ENCODE results near the gene NREP.

The NREP gene

DNA sequence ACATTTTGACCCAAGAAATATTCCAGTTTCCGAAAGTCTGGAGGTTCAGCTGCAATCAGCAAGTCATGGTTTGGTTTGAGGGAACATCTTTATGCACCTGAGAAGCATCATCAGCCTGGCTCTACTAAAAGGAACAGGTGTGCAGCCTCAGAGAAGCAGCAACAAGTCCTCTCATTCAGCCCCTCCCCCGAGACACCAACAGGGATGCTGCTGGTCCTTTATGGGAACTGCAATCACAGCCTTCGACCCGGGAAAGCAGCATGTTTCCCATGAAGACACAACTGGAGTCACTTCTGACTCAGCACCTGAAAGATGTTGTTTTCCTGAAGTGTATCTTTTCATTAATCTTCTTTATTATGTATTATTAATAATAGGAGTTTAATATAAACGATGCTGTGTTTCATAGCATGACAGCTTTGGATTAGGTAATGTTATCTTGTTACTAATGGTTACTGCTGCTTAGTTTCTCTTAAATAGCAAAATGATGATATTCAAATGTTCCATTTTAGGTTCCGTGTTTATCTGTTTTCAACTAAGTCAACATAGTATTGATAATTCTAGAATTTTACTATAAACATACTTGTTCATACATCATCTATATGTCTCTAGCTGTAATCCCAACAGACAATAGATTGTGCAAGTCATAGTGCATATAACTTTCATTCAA lies 15.6 kb upstream of the NREP start:
- DNase-seq (ENCODE audit: low spot score): no peak

DNA sequence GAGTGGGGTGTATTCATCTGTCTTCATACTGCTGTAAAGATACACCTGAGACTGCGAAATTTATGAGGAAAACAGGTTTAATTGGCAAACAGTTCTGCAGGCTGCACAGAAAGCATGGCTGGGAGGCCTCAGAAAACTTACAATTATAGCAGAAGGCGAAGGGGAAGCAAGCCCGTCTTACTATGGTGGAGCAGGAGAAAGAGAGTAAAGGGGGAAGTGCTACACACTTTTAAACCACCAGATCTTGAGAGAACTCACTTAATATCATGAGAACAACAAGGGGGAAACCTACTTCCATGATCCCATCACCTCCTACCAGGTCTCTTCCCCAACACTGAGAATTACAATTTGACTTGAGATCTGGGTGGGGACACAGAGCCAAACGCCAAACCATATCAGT lies 12.5 kb upstream of the NREP start:
- POLR2A ChIA-PET (ENCODE audit: low non-redundant PET): no interaction called here
- no peak overlapping the region for H3K27ac ChIP-seq
- TF ChIP-seq, protein P1, sequence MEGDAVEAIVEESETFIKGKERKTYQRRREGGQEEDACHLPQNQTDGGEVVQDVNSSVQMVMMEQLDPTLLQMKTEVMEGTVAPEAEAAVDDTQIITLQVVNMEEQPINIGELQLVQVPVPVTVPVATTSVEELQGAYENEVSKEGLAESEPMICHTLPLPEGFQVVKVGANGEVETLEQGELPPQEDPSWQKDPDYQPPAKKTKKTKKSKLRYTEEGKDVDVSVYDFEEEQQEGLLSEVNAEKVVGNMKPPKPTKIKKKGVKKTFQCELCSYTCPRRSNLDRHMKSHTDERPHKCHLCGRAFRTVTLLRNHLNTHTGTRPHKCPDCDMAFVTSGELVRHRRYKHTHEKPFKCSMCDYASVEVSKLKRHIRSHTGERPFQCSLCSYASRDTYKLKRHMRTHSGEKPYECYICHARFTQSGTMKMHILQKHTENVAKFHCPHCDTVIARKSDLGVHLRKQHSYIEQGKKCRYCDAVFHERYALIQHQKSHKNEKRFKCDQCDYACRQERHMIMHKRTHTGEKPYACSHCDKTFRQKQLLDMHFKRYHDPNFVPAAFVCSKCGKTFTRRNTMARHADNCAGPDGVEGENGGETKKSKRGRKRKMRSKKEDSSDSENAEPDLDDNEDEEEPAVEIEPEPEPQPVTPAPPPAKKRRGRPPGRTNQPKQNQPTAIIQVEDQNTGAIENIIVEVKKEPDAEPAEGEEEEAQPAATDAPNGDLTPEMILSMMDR (conservative IDR thresholded peaks at IDR 0.05; ENCODE audit: low read depth): no peak
- CTCF ChIA-PET: no interaction called here
- DNase-seq (ENCODE audit: low spot score): no peak

More for the DNA sequence above, 15.6 kb upstream of the NREP start:
- TF ChIP-seq, protein P1 (conservative IDR thresholded peaks at IDR 0.05; ENCODE audit: low read depth): no peak
- ChIA-PET CTCF (interaction anchor here (0.5 to 1.0 kb wide), 4 partner anchors 73 to 1115 kb away, joined by 3 to 5 read pairs (median 4); no protein-coding TSS in a partner anchor), POLR2A (ENCODE audit: low non-redundant PET) (no interaction called here)
- H3K27ac ChIP-seq: no peak overlapping the region

DNA sequence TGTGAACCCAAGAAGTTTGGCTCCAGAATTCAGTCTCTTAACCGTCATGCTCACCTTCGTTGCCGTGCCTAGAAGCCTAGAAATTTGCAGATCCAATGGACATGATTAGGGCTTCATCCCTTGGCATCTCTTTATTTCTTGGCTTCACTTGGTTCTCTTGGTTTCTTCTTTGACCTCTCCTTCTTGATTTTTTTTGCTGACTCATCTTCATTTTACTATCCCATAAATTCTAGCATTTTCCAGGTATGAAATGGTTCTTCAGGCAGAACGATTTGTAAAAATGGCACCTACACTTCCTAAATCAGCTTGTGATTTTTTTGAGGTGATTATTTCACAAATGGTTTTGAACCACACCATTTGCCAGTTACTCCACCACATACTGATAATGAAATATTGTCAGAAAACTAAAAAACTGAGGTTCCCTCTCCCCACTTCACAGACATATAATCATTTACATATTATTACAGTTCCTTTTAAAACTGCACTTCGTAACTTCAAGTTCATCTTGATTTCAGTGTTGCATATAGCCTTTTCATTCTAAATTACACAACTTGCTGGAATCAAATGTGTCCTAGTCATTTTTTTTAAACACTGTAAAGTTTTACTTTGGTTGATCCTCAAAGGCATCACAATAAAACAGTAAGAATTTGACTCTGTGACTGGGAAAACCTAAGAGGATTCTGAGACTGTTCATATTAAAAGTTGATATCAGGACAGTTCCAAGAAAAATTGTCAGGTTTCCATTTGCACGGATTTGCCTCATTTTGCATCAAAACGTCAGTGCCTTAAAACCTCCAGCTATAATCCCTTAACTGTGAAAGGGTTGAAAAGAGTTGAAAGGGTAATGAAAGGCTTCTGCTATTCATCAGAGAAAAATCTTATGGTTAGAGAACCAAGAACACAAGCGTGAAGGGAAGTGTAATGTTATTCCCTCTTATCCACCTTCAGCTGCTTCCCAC lies 8.9 kb upstream of the NREP start:
- ChIA-PET CTCF (no interaction called here), POLR2A (ENCODE audit: low non-redundant PET) (no interaction called here)
- no peak overlapping the region for H3K27ac ChIP-seq
- TF ChIP-seq, protein P1 (conservative IDR thresholded peaks at IDR 0.05; ENCODE audit: low read depth): no peak
- no peak for DNase-seq (ENCODE audit: low spot score)

DNA sequence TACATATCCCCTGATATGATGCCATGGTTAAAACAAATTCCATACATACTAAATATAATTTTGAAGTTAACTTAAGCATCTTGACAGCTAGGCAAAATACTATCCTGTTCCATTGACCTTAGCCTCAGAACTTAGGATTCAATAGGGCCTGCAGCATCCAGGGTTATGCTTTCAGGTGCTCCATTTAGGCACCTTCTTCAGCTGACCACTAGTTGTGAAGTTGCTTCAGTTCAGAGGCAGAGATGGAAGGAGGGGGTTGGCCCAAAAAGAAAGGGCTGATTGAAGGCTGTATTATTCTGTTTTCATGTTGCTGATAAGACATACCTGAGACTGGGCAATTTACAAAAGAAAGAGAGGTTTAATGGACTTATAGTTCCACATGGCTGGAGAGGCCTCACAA lies 7.0 kb upstream of the NREP start:
- DNase-seq (ENCODE audit: low spot score): no peak
- POLR2A ChIA-PET (ENCODE audit: low non-redundant PET): no interaction called here
- CTCF ChIA-PET: interaction anchor here (0.7 kb wide), 1 partner anchor 156 kb away, joined by 4 read pairs; no protein-coding TSS in a partner anchor
- TF ChIP-seq, protein P1 (conservative IDR thresholded peaks at IDR 0.05; ENCODE audit: low read depth): no peak
- no peak overlapping the region for H3K27ac ChIP-seq

DNA sequence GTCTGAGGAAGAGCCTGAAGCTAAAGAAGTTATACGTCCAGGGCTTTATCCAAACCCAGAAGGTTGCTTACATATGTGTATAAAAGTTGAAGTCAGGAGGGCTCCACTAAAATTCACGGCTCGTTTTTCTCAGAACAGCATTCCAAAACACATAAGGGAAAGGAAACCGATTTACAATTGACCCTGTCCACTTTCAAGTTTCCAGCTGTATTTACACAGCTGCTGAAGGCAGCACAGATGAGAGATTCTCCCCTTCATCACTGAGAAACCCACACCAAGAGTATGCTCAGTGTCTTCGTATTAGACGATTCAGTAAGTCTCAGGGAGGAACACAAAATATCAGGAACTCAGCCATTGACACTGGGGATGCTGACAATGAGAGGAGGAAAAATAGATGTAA lies 5.9 kb upstream of the NREP start:
- POLR2A ChIA-PET (ENCODE audit: low non-redundant PET): no interaction called here
- H3K27ac ChIP-seq: no peak overlapping the region
- no peak for DNase-seq (ENCODE audit: low spot score)
- CTCF ChIA-PET: no interaction called here
- TF ChIP-seq, protein P1 (conservative IDR thresholded peaks at IDR 0.05; ENCODE audit: low read depth): no peak

DNA sequence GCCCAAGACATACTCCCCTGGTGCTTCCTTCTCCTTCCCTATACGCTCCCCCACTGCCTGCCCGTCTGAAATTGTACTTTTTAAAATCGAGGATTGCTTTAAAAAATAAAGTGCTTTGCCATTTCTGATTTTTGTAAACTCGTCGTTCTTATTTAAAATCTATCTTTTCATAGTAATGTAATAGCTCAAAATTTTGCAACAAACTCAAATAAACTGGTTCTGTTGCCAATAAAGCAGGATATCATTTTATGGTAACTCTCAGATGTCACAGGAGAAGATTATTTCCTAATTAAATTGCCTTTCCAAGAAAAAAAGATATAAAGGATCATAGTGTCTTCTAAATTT lies 1.3 kb upstream of the NREP start:
- DNase-seq (ENCODE audit: low spot score): no peak
- CTCF ChIA-PET: interaction anchor here (0.6 to 1.9 kb wide), 7 partner anchors 31 to 393 kb away, joined by 3 to 13 read pairs (median 3); no protein-coding TSS in a partner anchor
- POLR2A ChIA-PET (ENCODE audit: low non-redundant PET): no interaction called here
- peak overlapping the region; percentile 97 for H3K27ac ChIP-seq
- TF ChIP-seq, protein P1 (conservative IDR thresholded peaks at IDR 0.05; ENCODE audit: low read depth): no peak

Data from RWPE1 (cell line).